Neural cell (in vitro differentiated cells): ENCODE results near the gene RAP1A.

Source experiments
- CTCF ChIP-seq: fragments of 450-650 bp; IDR thresholded peaks from 2 replicates; pipeline ENCODE4 v1.5.1; 2014; ENCODE audit warnings: antibody characterized with exemption, mild to moderate bottlenecking, moderate library complexity; ENCODE audit not compliant: poor library complexity, severe bottlenecking
- EP300 ChIP-seq: fragments of 450-650 bp; conservative IDR thresholded peaks from 2 replicates; pipeline ENCODE4 v1.6.1; 2014; ENCODE audit warnings: antibody characterized with exemption, mild to moderate bottlenecking, moderate library complexity; ENCODE audit not compliant: poor library complexity, severe bottlenecking
- EZH2 ChIP-seq: fragments of 200-600, 300-800 bp; shearing (Covaris generic), sonication (generic); IDR thresholded peaks from 2 replicates; pipeline ENCODE4 v1.6.1; 2014; ENCODE audit warnings: antibody characterized with exemption, low read length, borderline replicate concordance, mild to moderate bottlenecking; ENCODE audit not compliant: insufficient read depth, poor library complexity, severe bottlenecking
- MXI1 ChIP-seq: fragments of 450-650 bp; conservative IDR thresholded peaks from 2 replicates; pipeline ENCODE4 v1.6.1; 2014; ENCODE audit warnings: antibody characterized with exemption, mild to moderate bottlenecking; ENCODE audit not compliant: poor library complexity, severe bottlenecking
- POLR2AphosphoS5 ChIP-seq: IDR thresholded peaks from 2 replicates; pipeline ENCODE4 v1.6.1; 2012
- RAD21 ChIP-seq: fragments of 450-650 bp; conservative IDR thresholded peaks from 2 replicates; pipeline ENCODE4 v1.6.1; 2014; ENCODE audit warnings: antibody characterized with exemption, mild to moderate bottlenecking, moderate library complexity
- REST ChIP-seq: IDR thresholded peaks from 2 replicates; pipeline ENCODE4 v1.6.1; 2012; ENCODE audit warnings: borderline replicate concordance
- SMC3 ChIP-seq: fragments of 450-650 bp; conservative IDR thresholded peaks from 2 replicates; pipeline ENCODE4 v1.6.1; 2014; ENCODE audit warnings: antibody characterized with exemption, mild to moderate bottlenecking, moderate library complexity; ENCODE audit not compliant: poor library complexity
- TAF1 ChIP-seq: IDR thresholded peaks from 2 replicates; pipeline ENCODE4 v1.6.1; 2012; ENCODE audit warnings: low read depth

- TF ChIP-seq CTCF (no peak), RAD21 (no peak), MXI1 (no peak), EZH2 (no peak), POLR2AphosphoS5 (no peak), SMC3 (no peak), TAF1 (no peak), REST (no peak), EP300 (no peak)
Observed at GRCh38 chr1:111591937-111592336, 27.7 kb upstream of the RAP1A start.
